Endothelial cell of umbilical vein (primary cell): ENCODE data around the gene CTBP1. TPM values are rescaled to one million over a fixed set of nuclear protein-coding genes. Genes with fewer than 3 reads are reported as not detected.

Source experiments
- BruUV-seq: library from RNA; stranded (reverse); fragments of 400-500 nt; replicated peaks from 2 replicates; lab custom pipeline; 2021; lab: Mats Ljungman, UMichigan
- CTCF ChIA-PET: fragments of 300-600, 350-600 bp; sonication (Branson Sonifier 250); formaldehyde crosslinking; loops from one replicate; lab custom pipeline; 2021; ENCODE audit warnings: antibody characterized with exemption, inconsistent platforms; lab: Charles Lee
- POLR2A ChIA-PET: fragments of 300-600, 350-600 bp; sonication (Branson Sonifier 250); formaldehyde crosslinking; loops from one replicate; lab custom pipeline; 2021; ENCODE audit warnings: antibody characterized with exemption, inconsistent platforms; lab: Charles Lee
- DNase-seq: peaks from one replicate; pipeline ENCODE4 v3.0.0-alpha.2; 2011; ENCODE audit warnings: low read depth, low spot score
- FAIRE-seq: peaks from 2 replicates; lab custom pipeline; 2011; peaks lifted over from hg19 to GRCh38; lab: Jason Lieb, UNC
- H2AFZ ChIP-seq: 2 replicates; pipeline ENCODE4 v1.6.0; 2012; ENCODE audit warnings: low read depth, low read length, control low read depth, inconsistent platforms
- H3K27ac ChIP-seq: 2 replicates; pipeline ENCODE4 v1.5.1; 2011; ENCODE audit warnings: low read depth, mild to moderate bottlenecking, control low read depth, low read length, moderate library complexity; ENCODE audit not compliant: insufficient read depth
- H3K27me3 ChIP-seq, 2 experiments: 2 replicates each; pipeline versions ENCODE4 v1.6.0 to v1.6.1; 2011; ENCODE audit warnings: low read length in 2 of 2, mixed read lengths in 1 of 2; ENCODE audit not compliant: control insufficient read depth in 2 of 2, insufficient read depth in 2 of 2
- H3K36me3 ChIP-seq, 2 experiments: 2 replicates in 1 of 2; 3 replicates in 1 of 2; pipeline ENCODE4 v1.5.1; 2011; ENCODE audit warnings: low read length in 2 of 2, mild to moderate bottlenecking in 1 of 2, moderate library complexity in 1 of 2; ENCODE audit not compliant: control insufficient read depth in 2 of 2, insufficient read depth in 2 of 2; ENCODE audit errors: extremely low read depth in 1 of 2
- H3K4me1 ChIP-seq: 3 replicates; pipeline ENCODE4 v1.5.1; 2011; ENCODE audit warnings: mild to moderate bottlenecking, low read length; ENCODE audit not compliant: control insufficient read depth, insufficient read depth; ENCODE audit errors: extremely low read depth
- H3K4me2 ChIP-seq: 2 replicates; pipeline ENCODE4 v1.6.1; 2011; ENCODE audit warnings: low read length, control low read depth, mixed read lengths; ENCODE audit not compliant: insufficient read depth
- H3K4me3 ChIP-seq, 3 experiments: fragments of 200-600 bp in 1 of 3; sonication (generic), shearing (Covaris generic) in 1 of 3; replicated peaks in 1 of 3; 2 replicates each; pipeline ENCODE4 v1.5.1; 2011 to 2016; ENCODE audit warnings: control low read depth in 3 of 3, low read length in 3 of 3, mild to moderate bottlenecking in 2 of 3, inconsistent platforms in 1 of 3, low read depth in 1 of 3, moderate library complexity in 1 of 3; ENCODE audit not compliant: insufficient read depth in 1 of 3
- H3K79me2 ChIP-seq: 2 replicates; pipeline ENCODE4 v1.6.0; 2012; ENCODE audit warnings: low read length, inconsistent platforms; ENCODE audit not compliant: control insufficient read depth, insufficient read depth
- H3K9ac ChIP-seq: replicated peaks from 2 replicates; pipeline ENCODE3; 2011; ENCODE audit warnings: low read length, control low read depth; ENCODE audit not compliant: insufficient read depth; ENCODE audit errors: extremely low read depth
- H3K9me1 ChIP-seq: replicated peaks from 3 replicates; pipeline ENCODE4 v1.6.0; 2011; ENCODE audit warnings: mild to moderate bottlenecking, low read length; ENCODE audit not compliant: control insufficient read depth, insufficient read depth; ENCODE audit errors: extremely low read depth
- H3K9me3 ChIP-seq: replicated peaks from 2 replicates; pipeline ENCODE4 v1.5.1; 2012; ENCODE audit warnings: low read length, inconsistent platforms; ENCODE audit not compliant: control insufficient read depth, insufficient read depth
- H4K20me1 ChIP-seq: replicated peaks from 2 replicates; pipeline ENCODE3; 2011; ENCODE audit warnings: mild to moderate bottlenecking, low read length; ENCODE audit not compliant: control insufficient read depth, insufficient read depth; ENCODE audit errors: extremely low read depth
- CTCF ChIP-seq, 2 donors: IDR thresholded peaks; 1 replicate in 1 of 2; 2 replicates in 1 of 2; pipeline ENCODE4 v1.5.1; 2011; ENCODE audit warnings: low read length in 2 of 2, mild to moderate bottlenecking in 2 of 2, moderate library complexity in 2 of 2, control low read depth in 1 of 2, inconsistent platforms in 1 of 2, low read depth in 1 of 2; ENCODE audit not compliant: insufficient read depth in 1 of 2; ENCODE audit errors: extremely low read depth in 1 of 2
- EZH2 ChIP-seq: IDR thresholded peaks from 2 replicates; pipeline ENCODE4 v1.6.1; 2012; ENCODE audit warnings: borderline replicate concordance, low read depth, mild to moderate bottlenecking, moderate library complexity, low read length, inconsistent platforms; ENCODE audit not compliant: severe bottlenecking
- FOS ChIP-seq: IDR thresholded peaks from 2 replicates; pipeline ENCODE4 v1.6.1; 2011; ENCODE audit warnings: mild to moderate bottlenecking, low read length, moderate library complexity, borderline replicate concordance; ENCODE audit not compliant: insufficient read depth
- GATA2 ChIP-seq: IDR thresholded peaks from 2 replicates; pipeline ENCODE4 v1.7.0; 2011; ENCODE audit warnings: low read depth, mild to moderate bottlenecking, moderate library complexity, mixed read lengths, low read length; ENCODE audit not compliant: insufficient read length, insufficient read depth
- JUN ChIP-seq: IDR thresholded peaks from 2 replicates; pipeline ENCODE4 v1.6.1; 2011; ENCODE audit warnings: borderline replicate concordance, low read depth; ENCODE audit not compliant: insufficient read length, insufficient read depth
- MAX ChIP-seq: IDR thresholded peaks from 2 replicates; pipeline ENCODE4 v1.6.1; 2011; ENCODE audit not compliant: insufficient read depth, insufficient read length
- MYC ChIP-seq: IDR thresholded peaks from one replicate; pipeline ENCODE4 v1.6.1; 2011; ENCODE audit warnings: mild to moderate bottlenecking, low read depth, low read length
- POLR2A ChIP-seq: IDR thresholded peaks from 2 replicates; pipeline ENCODE4 v1.6.1; 2012; ENCODE audit warnings: low read depth, mild to moderate bottlenecking, control low read depth, low read length
- POLR2AphosphoS5 ChIP-seq: IDR thresholded peaks from 2 replicates; pipeline ENCODE4 v1.6.1; 2012; ENCODE audit warnings: low read depth, mild to moderate bottlenecking, control low read depth, low read length, moderate library complexity; ENCODE audit not compliant: insufficient read depth
- dilution Hi-C: fragments of 300-500 bp; cut with MboI; formaldehyde crosslinking; loops from one replicate; pipeline ENCODE4 v1.15.0; 2019; ENCODE audit warnings: low sequenced_read_pairs; ENCODE audit not compliant: extremely low pct_ligation_motif_present
- intact Hi-C: fragments of 100-400 bp; cut with micrococcal nuclease; formaldehyde crosslinking; loops from one replicate; pipeline ENCODE4 v1.10.0; 2022
- polyA plus RNA-seq, 4 experiments: library from polyadenylated mRNA; depleted of rRNA in 3 of 4; stranded (reverse) in 3 of 4; unstranded in 1 of 4; fragments of >200 nt; gene quantifications; 2 replicates each; pipeline versions ENCODE4 v1.2.1 to v1.2.3, GENCODE V29; 2011 to 2012; ENCODE audit warnings: missing spikeins in 1 of 4
- total RNA-seq: library from RNA; stranded (reverse); gene quantifications from 2 replicates; pipeline ENCODE4 v1.2.3, GENCODE V29; 2021

The CTBP1 gene
- total and polyA plus RNA-seq, 2 donors (not counting 3 experiments of a cell fraction or from before 2014, with no cell fraction given), result 165 to 167 TPM

GRCh38 chr4:1243451-1244080, 5.4 kb downstream of the CTBP1 start:
- DNase-seq (no peak), FAIRE-seq (no peak)
- TF ChIP-seq EZH2, result no peak
- no peak for TF ChIP-seq CTCF (IDR thresholded peaks at IDR 0.05; ENCODE audit: extremely low read depth in 1 of 2, insufficient read depth in 1 of 2, low read depth in 1 of 2, low read length in 2 of 2)
- TF ChIP-seq POLR2AphosphoS5, result no peak
- no peak for TF ChIP-seq FOS
- TF ChIP-seq MAX, result no peak
- no peak for TF ChIP-seq GATA2
- TF ChIP-seq JUN, result no peak
- TF ChIP-seq MYC, result no peak
- TF ChIP-seq POLR2A, result no peak
- Histone ChIP-seq H3K36me3 (peaks cover 3 to 17% of the 10 kb centered on the region in 2 experiments), H3K4me2 (no peak overlapping the region), H3K9me1 (no peaks in the 10 kb centered on the region), H3K9ac (no peak overlapping the region), H3K79me2 (peaks cover 87% of the 10 kb centered on the region), H3K4me3 (no peak overlapping the region), H3K27me3 (no peaks in the 10 kb centered on the region), H3K4me1 (peaks cover 14% of the 10 kb centered on the region), H3K9me3 (no peaks in the 10 kb centered on the region), H4K20me1 (no peaks in the 10 kb centered on the region), H2AFZ (no peak overlapping the region), H3K27ac (no peak overlapping the region)
- CTCF ChIA-PET, result interaction anchor here (1.2 kb wide), 1 partner anchor 10 kb away, joined by 5 read pairs; no protein-coding TSS in a partner anchor
- BruUV-seq, result no TSS peak
- POLR2A ChIA-PET, result no interaction called here
- dilution Hi-C loops, result no loop called here
- intact Hi-C loops, result no loop called here
